ENCODE results near the gene TMTC1.

GRCh38 chr12:29578731-29579130 is 205.0 kb downstream of the TMTC1 start:
- TF ChIP-seq CTCF (IDR thresholded peaks at IDR 0.05 in 8 of 11, conservative IDR thresholded peaks at IDR 0.05 in 3 of 11) (no peak), POLR2A (IDR thresholded peaks at IDR 0.05) (no peak)

Measured in spleen (tissue), 7 donors.